Mesodermal cell (in vitro differentiated cells): Measurements from ENCODE around the gene C1orf174.

ENCODE experiments used
- H3K27ac ChIP-seq: 2 replicates; pipeline ENCODE4 v1.7.0; 2013; ENCODE audit warnings: mild to moderate bottlenecking, low read depth, low read length, moderate library complexity; ENCODE audit not compliant: severe bottlenecking
- H3K36me3 ChIP-seq: 2 replicates; pipeline ENCODE4 v1.7.1; 2013; ENCODE audit warnings: mild to moderate bottlenecking, low read length, moderate library complexity; ENCODE audit not compliant: control insufficient read depth, insufficient read depth
- H3K4me1 ChIP-seq: one replicate; pipeline ENCODE4 v1.7.1; 2013; ENCODE audit warnings: mild to moderate bottlenecking, low read length; ENCODE audit not compliant: insufficient read depth, control insufficient read depth, poor library complexity, severe bottlenecking
- H3K4me3 ChIP-seq: 2 replicates; pipeline ENCODE4 v1.7.0; 2013; ENCODE audit warnings: low read length, control low read depth, mild to moderate bottlenecking; ENCODE audit not compliant: insufficient read depth, poor library complexity, severe bottlenecking; ENCODE audit errors: extremely low read depth
- H3K9me3 ChIP-seq: 2 replicates; pipeline ENCODE4 v1.7.1; 2013; ENCODE audit warnings: mild to moderate bottlenecking, low read length, moderate library complexity; ENCODE audit not compliant: control insufficient read depth
- WGBS, 2 experiments: methylation state at CpG; one replicate each; pipeline ENCODE4 v1.1.5; 2013; ENCODE audit warnings: missing lambda C conversion rate in 2 of 2; ENCODE audit not compliant: insufficient coverage in 2 of 2; 5-methylcytosine and 5-hydroxymethylcytosine counted together

C1orf174 gene

DNA sequence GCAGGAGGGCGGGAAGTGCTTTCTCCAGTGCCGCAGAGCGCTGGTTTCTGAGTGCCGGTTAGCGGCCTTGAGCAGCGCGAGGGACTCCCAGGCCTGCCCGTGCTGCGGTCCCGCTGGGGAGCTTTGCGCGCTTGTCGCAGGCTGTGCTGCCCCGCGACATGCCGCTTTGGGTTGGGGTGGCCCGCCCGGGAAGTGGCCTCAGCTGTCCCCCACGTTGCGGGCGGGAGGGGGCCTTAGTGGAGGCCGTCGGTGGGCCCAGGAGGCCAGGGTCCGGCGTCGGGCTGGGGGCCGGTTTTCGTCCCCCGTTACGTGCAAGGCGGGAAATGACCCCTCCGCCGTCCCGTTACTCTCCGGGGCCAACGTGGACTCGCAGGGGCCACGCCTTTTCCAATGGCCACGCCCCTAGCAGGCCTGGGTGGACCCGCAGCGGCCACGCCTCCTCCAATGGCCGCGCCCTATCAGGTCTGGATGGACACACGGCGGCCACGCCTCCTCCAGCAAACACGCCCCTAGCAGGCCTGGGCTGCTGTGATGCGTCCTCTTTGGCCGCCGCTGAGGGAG, 977 bp upstream of the C1orf174 start:
- 0% methylated on average over 34 to 41 of the region's 51 CpGs for WGBS, 2 experiments
- Histone ChIP-seq H3K4me1 (no peaks in the 10 kb centered on the region), H3K4me3 (peak overlapping the region; percentile 98), H3K36me3 (peaks cover 14% of the 10 kb centered on the region), H3K9me3 (peaks cover 14% of the 10 kb centered on the region), H3K27ac (peak overlapping the region; percentile 99)

DNA sequence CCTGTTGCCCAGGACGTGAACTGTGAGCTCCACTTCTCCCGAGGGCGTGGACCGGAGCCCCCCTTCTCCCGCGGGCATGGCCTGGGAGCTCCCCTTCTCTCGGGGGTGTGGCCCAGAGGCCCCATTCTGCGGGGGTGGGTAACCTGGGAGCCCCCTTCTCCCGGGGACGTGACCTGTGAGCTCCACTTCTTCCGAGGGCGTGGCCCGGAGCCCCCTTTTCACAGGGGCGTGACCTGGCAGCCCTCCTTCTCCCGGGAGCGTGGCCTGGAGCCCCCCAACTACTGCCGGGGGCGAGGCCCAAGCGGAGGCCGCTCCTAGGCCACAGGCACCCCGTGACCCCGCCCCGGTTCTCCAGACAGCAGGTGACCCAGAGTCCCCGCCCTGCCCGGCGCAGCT, 320 bp downstream of the C1orf174 start:
- Histone ChIP-seq H3K27ac (peak overlapping the region; percentile 99), H3K36me3 (peaks cover 27% of the 10 kb centered on the region), H3K9me3 (peaks cover 14% of the 10 kb centered on the region), H3K4me1 (no peaks in the 10 kb centered on the region), H3K4me3 (peak overlapping the region; percentile 98)
- 0 to 2% methylated on average over 19 to 21 of the region's 26 CpGs for WGBS, 2 experiments

DNA sequence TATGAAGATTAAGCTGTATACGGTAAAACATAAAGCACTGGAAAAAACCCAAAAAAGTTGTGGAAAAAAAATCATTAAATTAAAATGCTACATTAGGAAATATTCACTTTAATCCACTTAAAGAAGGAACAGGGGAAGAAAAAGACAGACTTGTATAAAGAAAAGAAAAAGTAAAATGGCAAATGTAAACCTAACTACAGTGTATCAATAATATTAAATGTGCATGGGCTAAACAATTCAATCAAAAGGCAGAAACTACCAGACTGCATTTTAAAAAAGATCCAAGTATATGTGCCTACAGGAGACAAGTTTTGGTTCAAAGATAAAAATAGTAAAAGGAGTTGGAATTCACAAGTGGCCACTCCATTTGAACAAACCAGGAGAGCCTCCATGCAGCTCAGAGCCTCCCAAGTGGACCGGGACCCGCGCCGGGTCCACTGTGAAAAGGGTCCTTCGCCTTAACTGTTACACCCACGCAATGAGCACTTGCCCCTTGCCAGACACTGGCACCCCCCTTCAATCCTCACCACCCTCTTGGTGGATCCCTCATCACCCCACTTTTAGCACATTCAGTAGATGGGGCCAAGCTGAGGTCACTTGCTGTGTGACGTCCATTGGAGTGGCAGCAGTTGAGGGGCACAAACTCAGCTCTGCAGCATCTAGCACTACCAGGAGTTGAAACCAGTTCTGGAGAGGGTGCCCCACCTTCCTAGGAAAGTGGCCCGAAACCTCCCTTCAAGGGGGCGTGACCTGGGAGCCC, 898 bp downstream of the C1orf174 start:
- H3K4me1 ChIP-seq = no peaks in the 10 kb centered on the region
- 16 to 23% methylated on average over 8 to 9 of the region's 10 CpGs for WGBS, 2 experiments
- peaks cover 32% of the 10 kb centered on the region for H3K36me3 ChIP-seq
- H3K9me3 ChIP-seq = peaks cover 14% of the 10 kb centered on the region
- peak overlapping the region; percentile 99 for H3K27ac ChIP-seq
- H3K4me3 ChIP-seq = peak overlapping the region; percentile 98

DNA sequence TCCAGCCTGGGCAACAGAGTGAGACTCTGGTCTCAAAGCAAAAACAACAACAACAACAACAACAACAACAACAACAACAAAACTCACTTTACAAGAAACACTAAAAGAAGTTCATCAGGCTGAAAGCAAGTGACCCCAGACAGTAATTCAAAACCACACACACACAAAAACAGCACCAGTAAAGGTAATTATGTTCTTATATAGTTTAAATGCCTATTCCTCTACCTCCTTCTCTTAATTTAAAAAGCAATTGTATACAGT, 1.7 kb downstream of the C1orf174 start:
- Histone ChIP-seq H3K9me3 (peaks cover 14% of the 10 kb centered on the region), H3K36me3 (peaks cover 34% of the 10 kb centered on the region), H3K27ac (no peak overlapping the region), H3K4me1 (no peaks in the 10 kb centered on the region), H3K4me3 (no peak overlapping the region)

DNA sequence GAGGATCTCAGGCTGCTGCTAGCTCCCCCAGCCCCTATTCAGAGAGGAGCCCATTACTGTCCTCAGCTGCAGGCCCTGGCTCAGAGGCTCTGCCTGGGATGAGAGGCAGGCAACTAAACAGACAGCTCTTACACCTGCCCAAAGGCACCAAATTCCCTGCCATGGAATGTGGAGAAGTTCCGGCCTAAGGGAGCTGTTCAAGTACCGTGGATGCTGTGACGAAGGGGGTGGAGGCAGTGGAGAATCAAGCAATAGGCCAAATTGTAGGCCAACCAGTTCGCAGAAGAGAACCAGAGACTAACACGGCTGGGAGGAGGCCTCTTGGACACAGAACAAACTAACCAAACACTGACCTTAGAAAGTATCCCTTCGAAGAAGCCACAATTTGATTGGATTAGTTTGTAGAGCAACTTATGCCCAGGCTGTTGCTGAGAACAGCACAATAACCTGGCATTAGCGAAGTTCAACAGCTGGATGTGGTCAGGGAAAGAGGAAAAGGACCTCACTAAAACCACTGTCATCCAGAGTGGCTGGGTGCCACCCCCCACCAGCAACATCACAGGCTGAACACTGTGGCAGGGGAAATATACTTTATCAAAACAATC, 3.6 kb downstream of the C1orf174 start:
- peaks cover 14% of the 10 kb centered on the region for H3K9me3 ChIP-seq
- no peak overlapping the region for H3K4me3 ChIP-seq
- peaks cover 47% of the 10 kb centered on the region for H3K36me3 ChIP-seq
- H3K27ac ChIP-seq = no peak overlapping the region
- 86 to 94% methylated on average over 4 of the region's 7 CpGs for WGBS, 2 experiments
- no peaks in the 10 kb centered on the region for H3K4me1 ChIP-seq

DNA sequence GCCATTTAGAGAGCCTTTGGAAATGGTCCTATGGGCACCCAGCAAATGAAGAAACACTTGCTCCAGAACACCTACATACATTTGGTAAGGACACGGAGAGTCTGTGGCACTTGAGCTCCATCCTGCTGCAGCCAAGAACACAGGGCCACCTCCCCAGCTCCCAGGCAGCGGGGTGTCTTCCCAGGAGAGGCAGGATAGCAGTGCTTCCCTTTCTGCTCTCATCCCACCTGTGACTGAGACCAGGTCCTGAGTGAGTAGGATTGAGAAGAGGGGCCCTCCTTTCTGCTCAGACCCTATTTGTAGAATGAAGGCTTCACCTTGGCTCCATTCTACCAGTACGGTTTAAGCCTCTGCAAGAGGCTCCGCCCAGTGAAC, 4.1 kb downstream of the C1orf174 start:
- Histone ChIP-seq H3K9me3 (peaks cover 14% of the 10 kb centered on the region), H3K4me3 (no peak overlapping the region), H3K36me3 (peaks cover 52% of the 10 kb centered on the region), H3K4me1 (no peaks in the 10 kb centered on the region), H3K27ac (no peak overlapping the region)
- 83 to 100% methylated on average over 1 to 2 of the region's 4 CpGs for WGBS, 2 experiments

DNA sequence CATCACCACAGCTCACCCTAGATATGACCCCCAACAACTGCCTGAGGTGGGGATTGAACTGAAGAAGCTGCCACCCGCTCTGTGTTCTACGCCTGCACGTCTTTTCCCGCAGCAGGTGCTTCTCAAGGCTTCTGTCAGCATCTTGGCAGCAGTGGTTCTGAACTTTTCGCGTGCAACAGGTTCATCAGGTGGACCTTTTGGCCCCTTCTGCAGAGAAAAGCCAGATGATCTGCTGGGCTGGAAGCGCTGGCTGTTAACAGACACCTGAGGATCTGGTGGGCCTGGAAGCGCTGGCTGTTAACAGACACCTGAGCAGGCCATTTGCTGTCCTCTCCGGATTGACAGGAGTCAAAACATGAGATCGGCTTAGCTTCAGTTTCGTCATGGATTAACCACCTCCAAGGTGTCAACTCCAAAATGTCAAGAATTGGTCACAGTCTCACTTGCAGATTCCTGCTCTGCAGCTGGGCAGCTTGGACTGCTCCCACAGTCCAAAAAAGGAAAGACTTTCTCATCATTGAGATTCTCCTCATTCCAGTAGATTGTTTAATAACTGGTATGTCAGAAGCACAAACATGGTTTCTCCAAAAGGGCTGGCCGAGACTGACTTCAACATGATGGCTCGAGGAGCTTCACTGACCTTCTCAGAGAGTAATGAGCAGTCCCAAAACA, 4.7 kb downstream of the C1orf174 start:
- Histone ChIP-seq H3K4me1 (no peaks in the 10 kb centered on the region), H3K4me3 (no peak overlapping the region), H3K9me3 (peaks cover 14% of the 10 kb centered on the region), H3K36me3 (peaks cover 58% of the 10 kb centered on the region), H3K27ac (no peak overlapping the region)
- WGBS, 2 experiments = 95% methylated on average over 13 of the region's 13 CpGs

DNA sequence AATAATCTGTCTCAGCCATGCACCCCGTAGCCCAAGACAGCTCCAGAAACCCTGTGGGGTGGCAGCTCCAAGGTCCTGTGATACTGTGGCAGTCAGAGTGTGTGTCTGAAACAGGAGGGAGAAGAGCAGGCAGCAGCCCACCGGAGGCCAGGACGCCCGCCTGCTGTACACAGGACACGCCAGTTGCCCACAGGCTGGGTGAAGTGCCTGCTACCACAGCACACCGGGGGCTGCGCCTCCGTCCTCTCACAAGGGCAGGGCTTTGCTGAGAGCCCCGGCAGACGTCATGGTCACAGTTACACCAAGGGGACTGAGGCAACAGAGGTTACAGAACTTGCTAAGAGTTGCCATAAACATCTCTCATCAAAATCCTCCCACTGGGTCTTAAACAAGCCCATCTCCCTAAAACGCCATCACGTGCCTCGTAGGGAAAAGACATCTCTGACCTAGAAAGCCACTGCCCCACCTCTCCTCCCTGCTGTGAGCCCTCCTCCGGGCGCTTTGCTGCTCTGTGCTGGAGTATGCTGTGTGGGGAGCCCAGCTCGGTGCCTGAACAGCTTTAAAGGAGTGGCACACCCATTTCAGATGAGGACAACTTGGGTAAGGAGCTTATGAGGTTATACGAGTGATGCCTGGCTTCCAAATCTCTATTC, 5.3 kb downstream of the C1orf174 start:
- Histone ChIP-seq H3K27ac (no peak overlapping the region), H3K9me3 (peaks cover 14% of the 10 kb centered on the region), H3K4me3 (no peak overlapping the region), H3K4me1 (no peaks in the 10 kb centered on the region), H3K36me3 (peaks cover 64% of the 10 kb centered on the region)
- WGBS, 2 experiments = 96% methylated on average over 12 to 13 of the region's 17 CpGs

DNA sequence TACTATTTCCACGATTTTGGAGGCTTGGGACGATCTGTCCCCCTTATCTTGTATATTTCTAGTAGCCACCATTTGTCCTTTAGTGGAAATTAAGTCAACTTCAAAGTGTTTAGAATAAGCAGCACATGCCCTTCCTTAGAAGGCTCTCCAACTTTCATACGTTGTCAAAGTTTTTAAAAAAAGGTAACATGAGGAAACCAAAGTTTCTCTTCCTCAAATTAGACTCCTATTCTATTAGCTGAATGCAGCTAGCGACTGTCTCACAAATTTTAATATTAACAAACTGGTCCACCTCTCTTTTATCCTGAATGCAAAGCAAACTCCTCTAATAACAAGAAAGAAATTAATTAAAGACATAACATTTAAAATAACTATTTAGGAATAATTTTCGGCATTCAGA, 6.9 kb downstream of the C1orf174 start:
- Histone ChIP-seq H3K36me3 (peaks cover 72% of the 10 kb centered on the region), H3K4me1 (no peaks in the 10 kb centered on the region), H3K4me3 (no peak overlapping the region), H3K27ac (no peak overlapping the region), H3K9me3 (peaks cover 8% of the 10 kb centered on the region)
- WGBS, 2 experiments = 100% methylated on average over 1 to 4 of the region's 5 CpGs

DNA sequence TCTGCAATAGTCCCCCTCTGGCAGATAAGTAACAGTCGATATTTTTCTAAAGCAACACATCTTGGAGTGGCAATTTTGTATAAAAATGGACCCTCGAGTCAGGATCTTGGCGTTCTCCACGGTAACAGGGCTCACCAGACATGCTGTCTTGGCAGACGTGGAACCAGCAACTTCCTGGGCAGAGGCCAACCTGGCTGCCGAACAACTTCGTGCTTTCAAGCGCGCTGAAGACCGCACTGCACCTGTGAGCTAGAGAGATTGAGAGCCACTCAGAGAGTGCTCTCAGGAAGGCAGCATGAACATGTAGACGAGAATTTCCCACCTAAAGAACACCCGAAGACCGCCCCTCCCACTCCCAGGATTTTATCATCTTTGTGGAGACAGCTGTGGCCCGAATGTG, 7.3 kb downstream of the C1orf174 start:
- Histone ChIP-seq H3K4me1 (no peaks in the 10 kb centered on the region), H3K9me3 (peaks cover 4% of the 10 kb centered on the region), H3K27ac (no peak overlapping the region), H3K4me3 (no peak overlapping the region), H3K36me3 (peaks cover 72% of the 10 kb centered on the region)
- WGBS, 2 experiments = 97 to 98% methylated on average over 13 of the region's 14 CpGs
